HG03095 (cell line): ENCODE data around the gene PBRM1.

Experiments
- ATAC-seq: cut with Tn5 transposase; IDR thresholded peaks from one replicate; pipeline ENCODE4 v1.9.1; 2021; ENCODE audit warnings: moderate library complexity; ENCODE audit not compliant: unreplicated experiment

PBRM1 gene

DNA sequence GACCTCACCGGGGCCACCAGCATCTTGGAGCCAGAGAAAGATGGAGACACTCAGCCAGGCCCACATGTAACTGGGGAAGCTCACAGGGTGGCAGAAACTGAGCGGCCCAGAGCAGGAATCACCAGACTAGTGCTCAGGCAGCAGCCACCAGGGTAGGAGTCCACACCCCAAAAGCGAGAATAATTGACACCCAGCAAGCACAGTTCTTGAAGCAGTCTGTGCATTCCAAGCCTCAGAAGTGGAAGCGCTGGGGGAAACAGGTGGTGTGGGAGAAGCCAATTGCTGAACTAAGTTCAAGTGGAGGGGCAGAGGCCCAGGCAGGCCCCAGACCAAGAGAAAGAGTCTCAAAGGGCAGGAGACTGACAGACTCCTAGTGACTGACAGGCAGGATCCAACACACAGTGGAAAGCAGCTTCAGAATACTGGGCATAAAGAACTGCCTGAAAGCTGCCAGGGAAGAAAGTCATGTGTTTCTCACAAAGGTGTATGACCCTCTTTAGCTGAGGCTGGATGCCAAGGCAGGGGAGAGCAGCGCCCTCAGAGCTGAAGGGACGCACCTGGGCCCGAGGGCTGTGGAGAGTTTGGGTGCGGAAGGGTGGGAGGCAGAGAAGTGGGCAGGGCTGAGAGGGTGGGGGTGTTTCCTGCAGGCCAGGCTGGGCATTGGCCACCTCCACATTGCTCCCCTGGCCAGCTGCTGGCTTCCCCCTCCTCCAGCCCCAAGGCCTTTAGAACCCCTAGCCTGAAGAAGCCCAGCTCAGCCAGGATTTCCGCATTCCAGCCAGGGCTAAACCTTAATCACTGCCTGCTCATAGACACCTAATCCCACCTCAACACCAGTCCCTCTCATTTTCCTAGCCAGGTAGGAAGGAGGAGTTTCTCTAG is 159.8 kb downstream of the PBRM1 start:
- no peak for ATAC-seq

DNA sequence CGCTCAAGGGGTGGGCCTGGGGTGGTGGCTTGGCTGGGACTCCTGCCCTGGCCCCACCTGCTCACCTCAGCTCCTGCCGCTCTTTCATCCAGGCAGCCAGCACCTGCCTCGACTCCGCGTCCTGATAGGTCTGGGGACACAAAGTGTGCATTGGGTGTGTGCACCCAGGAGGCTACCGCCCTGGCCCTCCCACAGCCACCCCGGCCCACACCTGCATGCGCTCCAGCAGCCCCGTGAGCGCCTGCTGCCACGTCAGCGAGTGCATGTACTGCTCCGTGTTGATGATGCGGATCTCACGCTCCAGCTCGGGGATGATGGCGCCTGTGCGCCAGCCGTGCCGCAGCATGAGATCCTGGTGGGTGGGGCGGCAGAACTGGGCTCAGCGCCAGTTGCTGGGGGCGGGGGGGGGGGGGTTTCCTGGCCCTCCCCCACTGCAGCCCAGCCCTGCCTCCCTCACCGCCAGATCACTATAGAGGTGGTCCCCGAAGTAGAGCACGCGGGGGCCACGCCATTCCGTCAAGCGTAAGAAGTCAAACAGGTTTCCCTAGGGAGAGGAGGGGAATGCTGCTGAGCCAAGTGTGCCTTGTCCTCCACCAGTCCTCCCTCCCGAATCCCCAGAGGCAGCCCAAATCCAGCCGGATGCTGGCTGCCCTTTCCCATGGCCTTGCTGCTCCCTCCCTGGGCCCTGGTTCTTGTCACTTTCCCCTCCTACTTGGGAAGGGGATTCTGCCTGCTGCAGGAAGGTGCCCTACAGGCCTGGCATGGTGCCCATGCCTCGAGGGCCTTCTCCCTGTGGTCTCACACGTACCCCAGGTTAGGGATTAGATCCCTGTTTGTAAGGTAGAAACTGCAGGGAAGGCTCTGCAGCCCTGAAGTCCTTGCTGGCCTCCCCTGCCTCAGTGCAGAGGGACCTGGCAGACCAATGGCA is 160.7 kb downstream of the PBRM1 start:
- ATAC-seq, result no peak

GRCh38 chr3:52524258-52524751 is 161.4 kb downstream of the PBRM1 start:
- ATAC-seq, result no peak

DNA sequence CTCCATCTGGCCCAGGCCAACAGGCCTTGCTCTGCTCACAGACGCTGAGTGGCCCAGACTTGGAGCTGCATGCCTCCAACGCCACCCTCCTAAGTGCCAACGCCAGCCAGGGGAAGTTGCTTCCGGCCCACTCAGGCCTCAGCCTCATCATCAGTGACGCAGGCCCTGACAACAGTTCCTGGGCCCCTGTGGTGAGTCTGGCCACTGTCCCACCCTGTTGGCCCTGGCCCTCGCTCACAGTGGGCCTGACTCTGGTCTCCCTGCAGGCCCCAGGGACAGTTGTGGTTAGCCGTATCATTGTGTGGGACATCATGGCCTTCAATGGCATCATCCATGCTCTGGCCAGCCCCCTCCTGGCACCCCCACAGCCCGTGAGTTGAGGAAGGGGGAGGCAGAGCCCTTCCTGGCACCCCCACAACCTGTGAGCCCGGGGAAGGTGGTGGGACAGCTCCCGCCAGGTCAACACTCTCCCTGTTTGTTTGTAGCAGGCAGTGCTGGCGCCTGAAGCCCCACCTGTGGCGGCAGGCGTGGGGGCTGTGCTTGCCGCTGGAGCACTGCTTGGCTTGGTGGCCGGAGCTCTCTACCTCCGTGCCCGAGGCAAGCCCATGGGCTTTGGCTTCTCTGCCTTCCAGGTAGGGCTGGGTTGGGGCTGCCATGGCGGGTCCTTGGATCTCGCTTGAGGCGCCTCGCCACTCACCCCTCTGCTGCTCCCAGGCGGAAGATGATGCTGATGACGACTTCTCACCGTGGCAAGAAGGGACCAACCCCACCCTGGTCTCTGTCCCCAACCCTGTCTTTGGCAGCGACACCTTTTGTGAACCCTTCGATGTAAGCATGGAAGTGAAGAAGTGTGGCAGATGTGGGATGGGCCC is 162.1 kb downstream of the PBRM1 start:
- ATAC-seq, result no peak

DNA sequence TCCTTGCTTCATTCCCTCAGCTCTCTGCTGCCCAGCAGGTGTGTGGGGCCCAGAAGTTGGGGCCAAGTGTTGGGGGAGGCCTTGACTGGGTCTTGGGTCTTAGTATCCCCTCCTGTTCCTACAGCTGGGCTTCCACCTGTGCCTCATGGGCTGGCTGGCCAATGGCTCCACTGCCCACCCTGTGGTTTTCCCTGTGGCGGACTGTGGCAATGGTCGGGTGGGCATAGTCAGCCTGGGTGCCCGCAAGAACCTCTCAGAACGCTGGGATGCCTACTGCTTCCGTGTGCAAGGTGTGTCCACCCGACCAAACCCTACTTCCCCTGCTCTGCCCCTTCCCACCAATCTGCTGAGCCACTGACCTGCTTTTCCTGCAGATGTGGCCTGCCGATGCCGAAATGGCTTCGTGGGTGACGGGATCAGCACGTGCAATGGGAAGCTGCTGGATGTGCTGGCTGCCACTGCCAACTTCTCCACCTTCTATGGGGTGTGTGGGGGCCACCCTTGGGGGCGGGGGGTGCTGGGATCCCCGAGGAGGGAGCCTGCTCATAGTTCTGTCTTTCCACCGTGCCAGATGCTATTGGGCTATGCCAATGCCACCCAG is 163.0 kb downstream of the PBRM1 start:
- ATAC-seq, result no peak

- ATAC-seq, result no peak
Observed at GRCh38 chr3:52521881-52522650, 163.6 kb downstream of the PBRM1 start.

DNA sequence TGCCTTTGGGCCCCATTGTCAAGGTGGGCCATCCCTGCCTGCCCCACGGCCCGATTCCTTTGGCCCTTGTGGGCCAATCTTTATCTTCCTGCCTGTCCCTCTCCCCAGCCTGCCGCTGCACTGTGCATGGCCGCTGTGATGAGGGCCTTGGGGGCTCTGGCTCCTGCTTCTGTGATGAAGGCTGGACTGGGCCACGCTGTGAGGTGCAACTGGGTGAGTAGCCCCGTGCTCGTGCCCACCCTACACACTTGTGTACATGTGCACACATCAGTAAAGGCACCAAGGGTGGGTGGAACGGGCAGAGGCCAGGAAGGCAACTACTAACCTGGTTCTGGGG is 164.3 kb downstream of the PBRM1 start:
- ATAC-seq, result no peak

DNA sequence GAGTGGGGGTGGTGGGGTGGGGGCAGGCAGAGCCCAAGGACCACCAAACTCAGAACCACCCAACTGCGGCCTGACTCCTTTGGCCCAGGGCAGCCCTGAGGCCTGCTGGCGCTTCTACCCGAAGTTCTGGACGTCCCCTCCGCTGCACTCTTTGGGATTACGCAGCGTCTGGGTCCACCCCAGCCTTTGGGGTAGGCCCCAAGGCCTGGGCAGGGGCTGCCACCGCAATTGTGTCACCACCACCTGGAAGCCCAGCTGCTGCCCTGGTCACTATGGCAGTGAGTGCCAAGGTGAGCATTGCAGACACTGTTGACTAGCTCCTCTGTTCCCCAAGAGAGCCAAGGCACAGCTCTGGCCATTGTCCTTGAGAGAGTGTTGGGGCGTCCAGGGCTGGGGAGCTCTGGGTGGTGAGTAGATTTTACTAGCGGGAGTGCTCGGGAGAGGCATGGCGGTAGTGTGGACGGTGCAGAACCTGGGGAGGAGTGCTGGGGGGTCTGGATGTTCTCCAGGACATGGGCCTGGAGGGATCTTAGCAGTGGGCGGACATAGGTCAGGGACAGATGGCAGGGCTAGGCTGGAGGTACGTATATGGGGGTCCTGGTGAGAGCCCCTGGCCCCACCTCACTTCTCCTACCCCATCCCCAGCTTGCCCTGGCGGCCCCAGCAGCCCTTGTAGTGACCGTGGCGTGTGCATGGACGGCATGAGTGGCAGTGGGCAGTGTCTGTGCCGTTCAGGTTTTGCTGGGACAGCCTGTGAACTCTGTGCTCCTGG is 164.8 kb downstream of the PBRM1 start:
- no peak for ATAC-seq

DNA sequence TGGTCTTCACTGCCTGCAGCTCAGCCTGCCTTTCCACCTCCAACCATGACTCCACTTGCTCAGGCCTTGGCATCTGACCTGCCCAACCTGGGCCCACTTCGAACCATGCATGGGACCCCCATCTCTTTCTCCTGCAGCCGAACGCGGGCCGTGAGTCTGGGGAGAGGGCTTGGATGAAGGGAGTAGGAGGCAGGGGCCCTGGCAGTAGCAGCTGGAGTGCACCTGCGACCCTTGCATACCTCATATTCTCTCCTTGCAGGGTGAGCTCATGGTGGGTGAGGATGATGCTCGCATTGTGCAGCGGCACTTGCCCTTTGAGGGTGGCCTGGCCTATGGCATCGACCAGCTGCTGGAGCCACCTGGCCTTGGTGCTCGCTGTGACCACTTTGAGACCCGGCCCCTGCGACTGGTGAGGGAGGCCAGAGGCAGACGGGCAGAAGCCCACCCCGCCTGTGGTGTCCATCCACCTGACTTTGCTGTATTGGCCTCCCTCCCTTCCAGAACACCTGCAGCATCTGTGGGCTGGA is 165.5 kb downstream of the PBRM1 start:
- no peak for ATAC-seq

DNA sequence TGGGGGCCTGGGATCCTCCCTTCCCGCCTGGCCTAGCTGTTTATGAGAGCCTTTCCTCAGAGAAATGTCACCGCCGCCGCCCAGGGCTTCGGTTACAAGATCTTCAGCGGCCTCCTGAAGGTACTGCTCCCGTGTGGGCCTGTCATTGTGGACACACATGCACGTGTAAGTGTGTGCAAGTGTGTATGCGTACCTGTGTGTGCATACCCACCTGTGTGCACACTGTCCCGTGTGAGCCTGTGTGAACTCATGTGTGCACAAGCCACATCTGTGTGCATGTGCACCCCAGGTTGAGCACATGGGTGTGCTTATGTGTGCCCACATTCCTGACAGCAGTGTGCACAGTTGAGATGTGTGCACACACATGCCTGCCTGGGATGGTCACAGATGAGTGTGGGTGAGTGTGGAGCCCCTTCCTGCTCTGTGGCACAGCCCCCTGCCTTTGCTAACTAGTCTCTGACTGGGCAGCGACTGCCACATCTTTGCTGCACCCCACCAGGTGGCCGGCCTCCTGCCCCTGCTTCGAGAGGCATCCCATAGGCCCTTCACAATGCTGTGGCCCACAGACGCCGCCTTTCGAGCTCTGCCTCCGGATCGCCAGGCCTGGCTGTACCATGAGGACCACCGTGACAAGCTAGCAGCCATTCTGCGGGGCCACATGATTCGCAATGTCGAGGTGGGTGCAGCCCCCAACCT is 166.1 kb downstream of the PBRM1 start:
- ATAC-seq, result no peak

DNA sequence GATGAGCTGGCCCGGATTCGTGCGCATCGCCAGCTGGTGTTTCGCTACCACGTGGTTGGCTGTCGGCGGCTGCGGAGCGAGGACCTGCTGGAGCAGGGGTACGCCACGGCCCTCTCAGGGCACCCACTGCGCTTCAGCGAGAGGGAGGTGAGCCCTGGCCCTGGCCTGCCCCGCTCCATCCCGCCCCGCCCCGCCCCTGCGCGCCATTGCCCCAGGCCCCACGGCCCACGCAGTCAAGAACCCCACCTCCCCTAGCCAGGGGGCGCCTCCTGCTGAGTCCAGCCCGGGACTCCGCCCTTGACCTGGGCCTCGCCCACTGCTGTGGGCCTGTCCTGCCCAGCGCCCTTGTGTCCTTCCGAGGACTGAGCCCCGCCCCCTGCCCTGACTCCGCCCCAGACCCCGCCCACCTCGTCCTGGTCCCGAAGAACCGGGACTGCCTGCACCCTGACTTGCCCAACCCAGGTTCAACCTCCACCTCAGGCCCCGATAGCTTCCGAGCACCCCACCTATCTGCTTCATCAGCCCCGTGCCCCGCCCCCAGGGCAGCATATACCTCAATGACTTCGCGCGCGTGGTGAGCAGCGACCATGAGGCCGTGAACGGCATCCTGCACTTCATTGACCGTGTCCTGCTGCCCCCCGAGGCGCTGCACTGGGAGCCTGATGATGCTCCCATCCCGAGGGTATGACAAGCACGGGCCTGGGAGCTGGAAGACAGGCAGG is 166.8 kb downstream of the PBRM1 start:
- no peak for ATAC-seq

GRCh38 chr3:52517796-52518722 is 167.7 kb downstream of the PBRM1 start:
- no peak for ATAC-seq

- no peak for ATAC-seq
Observed at GRCh38 chr3:52516509-52517195, 169.1 kb downstream of the PBRM1 start.

GRCh38 chr3:52515192-52515591 is 170.5 kb downstream of the PBRM1 start:
- ATAC-seq, result no peak

DNA sequence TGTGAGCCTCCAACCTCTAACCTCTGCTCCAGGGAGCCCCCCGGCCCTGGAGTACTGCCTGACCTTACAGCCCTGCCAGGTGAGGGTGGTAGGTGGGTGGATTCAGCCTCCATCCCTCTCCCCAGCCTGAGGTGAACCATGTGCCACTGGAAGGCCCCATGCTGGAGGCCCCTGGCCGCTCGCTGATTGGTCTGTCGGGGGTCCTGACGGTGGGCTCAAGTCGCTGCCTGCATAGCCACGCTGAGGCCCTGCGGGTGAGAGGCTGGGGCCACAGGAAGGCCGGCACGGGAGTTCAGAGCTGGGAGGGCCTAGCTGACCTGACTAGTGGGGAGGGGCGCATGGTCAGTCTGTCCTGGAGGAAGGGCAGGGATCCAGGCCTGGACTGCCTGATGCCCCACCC is 171.1 kb downstream of the PBRM1 start:
- ATAC-seq, result no peak

DNA sequence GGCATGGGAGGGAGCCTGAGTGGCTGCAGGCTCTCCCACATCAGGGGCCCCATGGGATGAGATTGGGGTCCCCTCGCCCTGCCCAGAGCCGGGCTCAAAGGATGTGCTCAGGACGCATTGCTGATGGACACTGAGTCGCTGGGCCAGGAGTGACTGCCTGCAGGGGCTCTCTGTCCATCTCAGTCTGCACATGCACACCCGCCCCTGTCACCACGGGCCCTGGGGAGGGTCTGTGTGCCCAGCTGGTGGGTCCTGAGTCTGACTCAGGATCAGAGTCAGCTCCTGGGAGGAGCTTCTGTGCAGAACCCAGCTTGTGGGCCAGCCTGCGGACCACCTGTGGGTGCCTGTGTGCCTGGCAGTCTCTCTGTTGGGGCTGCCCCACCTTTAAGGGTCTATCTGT is 172.4 kb downstream of the PBRM1 start:
- ATAC-seq, result no peak
